MCF 10A (cell line): ENCODE data around the gene CPPED1. TPM values are rescaled to one million over a fixed set of nuclear protein-coding genes. Genes with fewer than 3 reads are reported as not detected.

Source experiments
- BruUV-seq: library from RNA; stranded (reverse); fragments of 400-500 nt; replicated peaks from 2 replicates; lab custom pipeline; 2021; lab: Mats Ljungman, UMichigan
- CTCF ChIA-PET: fragments of 300-600 bp; sonication (Branson Sonifier 250); formaldehyde crosslinking; extraction: SDS; loops from one replicate; lab custom pipeline; 2021; ENCODE audit warnings: antibody characterized with exemption, inconsistent platforms; lab: Yijun Ruan, JAX
- POLR2A ChIA-PET: fragments of 300-600, 350-650 bp; sonication (Branson Sonifier 250); formaldehyde crosslinking; extraction: SDS; loops from one replicate; lab custom pipeline; 2020; ENCODE audit warnings: antibody characterized with exemption, inconsistent platforms; lab: Yijun Ruan, JAX
- DNase-seq: peaks from one replicate; pipeline ENCODE4 v3.0.0-alpha.2; 2018; ENCODE audit not compliant: unreplicated experiment
- H3K27ac Mint-ChIP-seq: one replicate; pipeline ENCODE4 v1.8.0; 2022; ENCODE audit warnings: mild to moderate bottlenecking, low read depth, mixed read lengths; ENCODE audit not compliant: unreplicated experiment
- H3K27me3 Mint-ChIP-seq: one replicate; pipeline ENCODE4 v1.8.0; 2022; ENCODE audit warnings: mixed read lengths; ENCODE audit not compliant: insufficient read depth, unreplicated experiment
- H3K36me3 Mint-ChIP-seq: one replicate; pipeline ENCODE4 v1.8.0; 2022; ENCODE audit warnings: mild to moderate bottlenecking, moderate library complexity, mixed read lengths; ENCODE audit not compliant: insufficient read depth, unreplicated experiment
- H3K4me1 Mint-ChIP-seq: one replicate; pipeline ENCODE4 v1.8.0; 2022; ENCODE audit warnings: mixed read lengths; ENCODE audit not compliant: insufficient read depth, unreplicated experiment
- H3K4me3 Mint-ChIP-seq: one replicate; pipeline ENCODE4 v1.8.0; 2022; ENCODE audit warnings: mild to moderate bottlenecking, moderate library complexity, mixed read lengths; ENCODE audit not compliant: unreplicated experiment
- H3K9me3 Mint-ChIP-seq: one replicate; pipeline ENCODE4 v1.8.0; 2022; ENCODE audit warnings: mixed read lengths; ENCODE audit not compliant: unreplicated experiment
- intact Hi-C: fragments of 100-400 bp; cut with micrococcal nuclease; formaldehyde crosslinking; loops from 2 replicates; pipeline ENCODE4 v1.14.1; 2022
- total RNA-seq: library from RNA; stranded (reverse); gene quantifications from 2 replicates; pipeline ENCODE4 v1.2.3, GENCODE V29; 2022
- TF ChIP-seq, protein P1 (sequence below): fragments of 200-600 bp; IDR thresholded peaks from one replicate; pipeline ENCODE4 v1.8.0; 2022; ENCODE audit warnings: antibody characterized with exemption, mild to moderate bottlenecking; ENCODE audit not compliant: unreplicated experiment

The CPPED1 gene
- total RNA-seq, 1 experiment from 2014 or later: 13.8 TPM

DNA sequence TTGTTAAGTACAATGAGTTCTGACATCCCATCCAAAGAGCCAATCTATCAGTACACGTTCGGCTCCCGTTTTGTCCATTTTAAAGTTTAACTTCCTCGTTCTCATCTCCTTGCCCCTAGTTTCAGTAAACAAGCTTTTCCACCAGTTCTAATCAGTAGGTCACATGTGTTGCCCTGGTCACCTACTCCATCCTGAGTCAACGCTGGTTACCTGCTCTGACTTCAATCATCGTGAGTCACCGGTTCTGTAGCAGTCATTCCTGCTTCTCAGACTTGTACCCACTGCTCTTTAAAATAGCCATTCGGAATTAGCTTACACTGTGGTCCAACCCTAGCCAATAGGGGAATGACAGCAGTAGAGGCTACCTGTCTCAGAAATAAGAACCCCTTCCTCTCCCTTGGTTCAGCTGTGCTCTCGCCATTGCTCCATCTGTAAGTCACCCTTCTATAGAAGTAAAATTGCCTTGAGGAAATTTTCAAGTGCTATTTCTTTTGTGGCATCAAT is 191.0 kb downstream of the CPPED1 start:
- Mint-ChIP-seq H3K27me3 (no peaks in the 10 kb centered on the region), H3K27ac (no peak overlapping the region), H3K4me3 (no peak overlapping the region), H3K36me3 (no peaks in the 10 kb centered on the region), H3K4me1 (peaks cover 16% of the 10 kb centered on the region), H3K9me3 (no peaks in the 10 kb centered on the region)
- ChIA-PET CTCF (no interaction called here), POLR2A (interaction anchor here (1.2 kb wide), 1 partner anchor 49 kb away, joined by 4 read pairs; no protein-coding TSS in a partner anchor)
- BruUV-seq: no TSS peak
- DNase-seq: peak; percentile 59
- intact Hi-C loops: no loop called here
- TF ChIP-seq, protein P1, sequence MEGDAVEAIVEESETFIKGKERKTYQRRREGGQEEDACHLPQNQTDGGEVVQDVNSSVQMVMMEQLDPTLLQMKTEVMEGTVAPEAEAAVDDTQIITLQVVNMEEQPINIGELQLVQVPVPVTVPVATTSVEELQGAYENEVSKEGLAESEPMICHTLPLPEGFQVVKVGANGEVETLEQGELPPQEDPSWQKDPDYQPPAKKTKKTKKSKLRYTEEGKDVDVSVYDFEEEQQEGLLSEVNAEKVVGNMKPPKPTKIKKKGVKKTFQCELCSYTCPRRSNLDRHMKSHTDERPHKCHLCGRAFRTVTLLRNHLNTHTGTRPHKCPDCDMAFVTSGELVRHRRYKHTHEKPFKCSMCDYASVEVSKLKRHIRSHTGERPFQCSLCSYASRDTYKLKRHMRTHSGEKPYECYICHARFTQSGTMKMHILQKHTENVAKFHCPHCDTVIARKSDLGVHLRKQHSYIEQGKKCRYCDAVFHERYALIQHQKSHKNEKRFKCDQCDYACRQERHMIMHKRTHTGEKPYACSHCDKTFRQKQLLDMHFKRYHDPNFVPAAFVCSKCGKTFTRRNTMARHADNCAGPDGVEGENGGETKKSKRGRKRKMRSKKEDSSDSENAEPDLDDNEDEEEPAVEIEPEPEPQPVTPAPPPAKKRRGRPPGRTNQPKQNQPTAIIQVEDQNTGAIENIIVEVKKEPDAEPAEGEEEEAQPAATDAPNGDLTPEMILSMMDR: no peak

DNA sequence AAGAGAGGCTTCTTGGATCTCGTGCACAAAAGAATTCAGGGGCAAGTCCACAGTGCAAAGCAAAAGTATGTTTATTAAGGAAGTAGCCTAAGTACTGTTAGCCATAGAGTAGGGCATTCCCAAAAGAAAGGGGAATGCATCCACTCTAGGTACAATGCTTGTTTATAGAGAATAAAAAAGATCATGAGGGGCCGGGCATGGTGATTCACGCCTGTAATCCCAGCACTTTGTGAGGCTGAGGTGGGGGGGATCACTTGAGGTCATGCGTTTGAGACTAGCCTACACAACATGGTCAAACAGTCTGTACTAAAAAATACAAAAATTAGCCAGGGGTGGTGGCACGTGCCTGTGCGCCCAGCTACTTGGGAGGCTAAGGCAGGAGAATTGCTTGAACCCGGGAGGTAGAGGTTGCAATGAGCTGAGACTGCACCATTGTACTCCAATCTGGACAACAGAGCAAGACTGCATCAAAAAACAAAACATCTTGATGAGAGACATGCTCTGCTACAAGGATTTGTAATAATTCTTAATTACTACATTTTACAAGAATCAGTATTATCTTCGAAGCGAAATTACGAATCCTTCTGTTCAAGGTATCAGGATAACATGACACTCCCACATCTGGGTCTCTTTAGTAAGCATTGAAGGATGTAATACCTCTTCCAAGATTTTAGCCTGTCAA is 191.6 kb downstream of the CPPED1 start:
- no peaks in the 10 kb centered on the region for H3K36me3 Mint-ChIP-seq
- no peak for DNase-seq
- H3K4me3 Mint-ChIP-seq: no peak overlapping the region
- peaks cover 16% of the 10 kb centered on the region for H3K4me1 Mint-ChIP-seq
- TF ChIP-seq, protein P1: no peak
- no TSS peak for BruUV-seq
- H3K27ac Mint-ChIP-seq: no peak overlapping the region
- intact Hi-C loops: no loop called here
- ChIA-PET POLR2A (interaction anchor here (1.2 kb wide), 1 partner anchor 49 kb away, joined by 4 read pairs; no protein-coding TSS in a partner anchor), CTCF (no interaction called here)
- no peaks in the 10 kb centered on the region for H3K9me3 Mint-ChIP-seq
- peaks cover 3% of the 10 kb centered on the region for H3K27me3 Mint-ChIP-seq

DNA sequence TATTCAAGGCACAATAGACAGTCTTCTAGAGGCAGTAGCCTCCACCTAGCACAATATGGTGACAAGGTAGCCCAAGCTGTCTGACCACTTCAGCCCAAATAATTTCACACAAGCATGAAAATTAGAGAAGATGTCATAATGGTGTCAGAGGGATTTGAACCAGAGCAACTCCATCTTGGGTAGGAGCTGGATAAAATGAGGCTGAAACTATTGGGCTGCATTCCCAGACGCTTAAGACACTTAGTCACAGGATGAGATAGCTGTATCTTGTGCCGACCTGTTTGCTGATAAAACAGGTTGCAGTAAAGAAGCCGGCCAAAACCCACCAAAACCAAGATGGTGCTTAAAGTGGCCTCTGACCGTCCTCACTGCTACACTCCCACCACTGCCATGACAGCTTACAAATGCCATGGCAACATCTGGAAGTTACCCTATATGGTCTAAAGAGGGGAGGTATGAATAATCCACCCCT is 192.6 kb downstream of the CPPED1 start:
- TF ChIP-seq, protein P1: no peak
- Mint-ChIP-seq H3K4me3 (no peak overlapping the region), H3K36me3 (no peaks in the 10 kb centered on the region), H3K4me1 (peaks cover 16% of the 10 kb centered on the region), H3K9me3 (peaks cover 7% of the 10 kb centered on the region), H3K27me3 (peaks cover 13% of the 10 kb centered on the region), H3K27ac (no peak overlapping the region)
- ChIA-PET POLR2A (no interaction called here), CTCF (interaction anchor here (0.6 kb wide), 1 partner anchor 1263 kb away, joined by 3 read pairs; no protein-coding TSS in a partner anchor)
- intact Hi-C loops: no loop called here
- no TSS peak for BruUV-seq
- DNase-seq: no peak

DNA sequence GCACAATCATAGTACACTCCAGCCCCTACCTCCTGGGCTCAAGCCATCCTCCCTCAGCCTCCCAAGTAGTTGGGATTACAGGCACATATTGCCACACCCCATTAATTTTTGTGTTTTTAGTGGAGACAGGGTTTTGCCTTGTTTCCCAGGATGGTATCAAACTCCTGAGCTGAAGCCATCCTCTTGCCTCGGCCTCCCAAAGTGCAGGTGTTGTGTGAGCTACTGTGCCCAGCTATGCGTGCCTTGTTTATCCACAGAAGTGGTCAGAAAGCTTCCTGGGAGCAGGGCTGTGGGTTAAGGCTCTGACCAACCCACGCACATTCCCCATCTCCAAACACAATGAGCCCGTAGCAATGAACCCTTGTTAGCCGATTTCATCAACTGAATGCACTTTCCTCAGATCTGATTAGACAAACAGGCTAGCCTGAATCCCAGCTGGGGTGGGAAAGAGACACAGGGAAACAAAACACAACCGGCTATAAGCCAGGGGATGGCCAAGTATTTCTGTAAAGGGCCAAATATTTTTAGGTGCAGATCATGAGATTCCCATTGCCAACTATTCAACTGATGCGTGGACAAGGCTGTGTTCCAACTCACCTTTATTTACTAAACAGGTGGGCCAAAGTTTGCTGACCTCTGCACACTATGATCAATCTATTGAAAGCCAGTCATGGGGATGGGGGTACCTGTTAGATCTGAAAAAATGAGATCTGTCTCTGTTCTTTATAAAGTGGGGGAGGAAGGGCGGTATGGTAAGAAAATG is 193.6 kb downstream of the CPPED1 start:
- Mint-ChIP-seq H3K36me3 (no peaks in the 10 kb centered on the region), H3K4me1 (peaks cover 16% of the 10 kb centered on the region), H3K27ac (no peak overlapping the region), H3K27me3 (peaks cover 17% of the 10 kb centered on the region), H3K9me3 (peaks cover 7% of the 10 kb centered on the region), H3K4me3 (no peak overlapping the region)
- TF ChIP-seq, protein P1: no peak
- CTCF ChIA-PET: interaction anchor here (0.6 kb wide), 1 partner anchor 1306 kb away, joined by 3 read pairs; no protein-coding TSS in a partner anchor
- no TSS peak for BruUV-seq
- DNase-seq: no peak
- intact Hi-C loops: no loop called here
- POLR2A ChIA-PET: no interaction called here
